ENCODE measurements around the gene TYMP. TPM values are rescaled to one million over a fixed set of nuclear protein-coding genes. Genes with fewer than 3 reads are reported as not detected.

The TYMP gene
- total and polyA plus RNA-seq, 2 of the 4 experiments (the other 2 are of a cell fraction), result 0.18 to 0.74 TPM

DNA sequence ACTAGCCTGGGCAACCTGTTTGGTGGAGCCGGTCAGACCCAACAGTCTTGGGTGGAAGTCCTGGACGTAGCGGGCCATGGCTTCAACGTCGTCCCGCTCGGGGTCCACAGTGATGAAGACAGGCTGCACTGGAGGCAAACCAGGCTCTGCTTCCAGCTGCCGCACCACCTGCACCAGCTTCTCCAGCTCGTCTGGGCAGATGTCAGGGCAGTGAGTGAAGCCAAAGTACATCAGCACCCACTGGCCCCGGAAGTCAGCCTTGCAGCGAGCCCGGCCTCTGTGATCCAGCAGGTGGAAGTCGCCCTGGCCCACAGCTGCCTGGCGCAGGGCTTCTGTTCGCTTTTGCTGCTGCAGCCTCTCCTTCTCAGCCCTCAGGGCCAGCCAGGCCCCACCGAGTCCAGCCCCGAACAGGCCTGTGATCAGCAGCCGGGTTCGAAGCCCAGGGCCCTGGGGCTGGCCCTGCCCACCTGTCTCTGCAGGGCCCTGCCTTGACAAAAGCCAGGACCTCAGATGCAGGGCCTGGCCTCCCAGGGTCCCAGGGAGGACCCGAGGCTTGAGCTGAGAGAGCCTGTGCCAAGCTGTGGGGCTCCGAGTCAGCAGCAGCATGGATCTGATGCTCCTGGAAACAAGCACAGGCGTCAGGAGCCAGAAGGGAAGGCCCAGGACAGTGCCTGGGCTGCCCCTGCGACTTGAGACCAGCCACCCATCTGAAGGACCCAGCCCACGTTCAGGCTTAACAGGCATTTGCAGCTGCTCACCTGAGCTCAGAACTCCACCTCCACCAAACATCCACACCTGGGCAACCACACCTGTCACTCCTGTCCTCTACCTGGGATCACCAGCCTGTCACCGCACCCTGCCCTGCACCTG is 5.8 kb downstream of the TYMP start:
- BruUV-seq (replicated peaks), result no TSS peak
- peak overlapping the region; percentile 40; the same call in 1 of the 2 replicates for H3K4ac ChIP-seq (ENCODE audit: low read depth, low read length)
- peaks cover 19% of the 10 kb centered on the region for H4K20me1 ChIP-seq (ENCODE audit: insufficient read depth, low read length)
- ATAC-seq (ENCODE audit: low read depth) (no peak), DNase-seq (no peak)
- peak overlapping the region; percentile 77 for H3K9ac ChIP-seq (ENCODE audit: low read depth, low read length)
- no peak overlapping the region for H2BK5ac ChIP-seq (ENCODE audit: low read depth, low read length, poor library complexity, severe bottlenecking)
- no peak overlapping the region for H2BK20ac ChIP-seq (ENCODE audit: low read depth, low read length)
- peak overlapping the region; percentile 88 for H3K4me2 ChIP-seq (ENCODE audit: low read depth, low read length)
- H2AK5ac ChIP-seq (ENCODE audit: low read depth, low read length), result 0 out of 2 replicates have a peak overlapping the region, but pooled peaks have one; percentile 52
- no peak overlapping the region for H3K56ac ChIP-seq (ENCODE audit: extremely low read depth, insufficient read depth, low read length)
- H3K9me3 ChIP-seq (ENCODE audit: control insufficient read depth, insufficient read depth, low read length), result no peaks in the 10 kb centered on the region
- ChIA-PET POLR2A (ENCODE audit: unreplicated experiment) (interaction anchor here (0.6 kb wide), 1 partner anchor 10 kb away, joined by 3 read pairs; no protein-coding TSS in a partner anchor), CTCF (interaction anchor here (0.5 kb wide), 1 partner anchor 95 kb away, joined by 3 read pairs; no protein-coding TSS in a partner anchor)
- H2BK120ac ChIP-seq (ENCODE audit: low read depth, low read length), result no peak overlapping the region
- H3K4me3 ChIP-seq (ENCODE audit: insufficient read depth, low read depth, low read length), result peak overlapping the region; percentile 84
- peaks cover 13% of the 10 kb centered on the region for H3K4me1 ChIP-seq (ENCODE audit: control insufficient read depth, insufficient read depth, low read length)
- H3K18ac ChIP-seq (ENCODE audit: low read depth, low read length), result no peak overlapping the region
- H3K36me3 ChIP-seq (ENCODE audit: control insufficient read depth, insufficient read depth, low read length), result peaks cover 30% of the 10 kb centered on the region
- H3K27ac ChIP-seq (ENCODE audit: insufficient read depth, low read length), result no peak overlapping the region; the same call in 1 of the 2 replicates
- TF ChIP-seq MAFK (IDR thresholded peaks at IDR 0.05; ENCODE audit: low read depth, low read length) (no peak), BHLHE40 (IDR thresholded peaks at IDR 0.05; ENCODE audit: low read depth, low read length) (no peak), MXI1 (IDR thresholded peaks at IDR 0.05; ENCODE audit: borderline replicate concordance, low read depth, low read length) (no peak), MAZ (IDR thresholded peaks at IDR 0.05; ENCODE audit: borderline replicate concordance, low read depth, low read length) (no peak), CEBPB (IDR thresholded peaks at IDR 0.05; ENCODE audit: low read depth, low read length) (no peak), RCOR1 (IDR thresholded peaks at IDR 0.05; ENCODE audit: insufficient replicate concordance, low read length) (no peak), RFX5 (IDR thresholded peaks at IDR 0.05; ENCODE audit: low read depth, low read length) (no peak), SMC3 (IDR thresholded peaks at IDR 0.05; ENCODE audit: low read depth, low read length) (no peak)
- TF ChIP-seq, protein P1, sequence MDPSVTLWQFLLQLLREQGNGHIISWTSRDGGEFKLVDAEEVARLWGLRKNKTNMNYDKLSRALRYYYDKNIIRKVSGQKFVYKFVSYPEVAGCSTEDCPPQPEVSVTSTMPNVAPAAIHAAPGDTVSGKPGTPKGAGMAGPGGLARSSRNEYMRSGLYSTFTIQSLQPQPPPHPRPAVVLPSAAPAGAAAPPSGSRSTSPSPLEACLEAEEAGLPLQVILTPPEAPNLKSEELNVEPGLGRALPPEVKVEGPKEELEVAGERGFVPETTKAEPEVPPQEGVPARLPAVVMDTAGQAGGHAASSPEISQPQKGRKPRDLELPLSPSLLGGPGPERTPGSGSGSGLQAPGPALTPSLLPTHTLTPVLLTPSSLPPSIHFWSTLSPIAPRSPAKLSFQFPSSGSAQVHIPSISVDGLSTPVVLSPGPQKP (IDR thresholded peaks at IDR 0.05; ENCODE audit: borderline replicate concordance, low read depth, low read length), result no peak
- no peak overlapping the region for H4K91ac ChIP-seq (ENCODE audit: insufficient read depth, low read depth, low read length)
- H2AFZ ChIP-seq (replicated peaks; ENCODE audit: low read length, poor library complexity), result no peak overlapping the region
- peak overlapping the region; percentile 98 for H2AK9ac ChIP-seq (replicated peaks; ENCODE audit: low read depth, low read length, poor library complexity)
- in situ Hi-C loops (cut with MboI; ENCODE audit: low sequenced_read_pairs) (no loop called here), dilution Hi-C loops (cut with HindIII; ENCODE audit: low sequenced_read_pairs, unreplicated experiment) (no loop called here), intact Hi-C loops (cut with micrococcal nuclease) (no loop called here)
- no peak overlapping the region for H2BK15ac ChIP-seq (ENCODE audit: low read depth, low read length)
- WGBS, 2 experiments (ENCODE audit: extremely low coverage in 2 of 2, insufficient read length in 1 of 2), result 89% methylated on average over 20 of the region's 25 CpGs; no CpG with 5 or more reads in 1 of the 2 experiments
- no peaks in the 10 kb centered on the region for H3K27me3 ChIP-seq (ENCODE audit: control insufficient read depth, insufficient read depth, low read length)
- no peak overlapping the region; the same call in 1 of the 2 replicates for H3K14ac ChIP-seq (replicated peaks; ENCODE audit: low read depth, low read length)
- peak overlapping the region; percentile 2; the same call in 1 of the 2 replicates for H3K23ac ChIP-seq (ENCODE audit: low read depth, low read length)
- H3K79me1 ChIP-seq (ENCODE audit: low read depth in 1 of 2, low read length in 2 of 2), result peaks cover 11 to 40% of the 10 kb centered on the region in 2 experiments
- H3K9me1 ChIP-seq (ENCODE audit: insufficient read depth, low read length), result peaks cover 12% of the 10 kb centered on the region
- H4K5ac ChIP-seq (ENCODE audit: low read depth, low read length), result no peak overlapping the region
- peak overlapping the region; percentile 37 to 86; a peak in 2 of 4 replicates for H4K8ac ChIP-seq (ENCODE audit: low read depth in 2 of 2, low read length in 2 of 2)
